ENCODE results near the gene COX4I1.

GRCh38 chr16:85829171-85829719 is 29.8 kb downstream of the COX4I1 start:
- TF ChIP-seq POLR2A (IDR thresholded peaks at IDR 0.05; ENCODE audit: low read depth, low read length): no peak
- no peak for TF ChIP-seq TAF1 (IDR thresholded peaks at IDR 0.05; ENCODE audit: low read depth, low read length)
- no peak for TF ChIP-seq POLR2AphosphoS5 (IDR thresholded peaks at IDR 0.05; ENCODE audit: low read depth, low read length)
